Heart right ventricle (tissue), 16 donors: ENCODE results near the gene OR51B2. TPM values are rescaled to one million over a fixed set of nuclear protein-coding genes. Genes with fewer than 3 reads are reported as not detected.

Experiments
- ATAC-seq, 8 donors: fragments of 200-7000 bp; cut with Tn5 transposase; one replicate each; pipeline ENCODE4 v1.9.1; 2020; ENCODE audit warnings: mild to moderate bottlenecking in 8 of 8, moderate library complexity in 8 of 8, moderate number of reproducible peaks in 1 of 8
- DNase-seq, 2 donors: peaks; one replicate each; pipeline ENCODE4 v3.0.0-alpha.2; 2020
- H3K27ac ChIP-seq, 10 donors: fragments of 200-600 bp; sonication (generic) in 2 of 10; one replicate each; pipeline versions ENCODE4 v1.5.0 to v1.8.0; 2020 to 2022; ENCODE audit warnings: mild to moderate bottlenecking in 3 of 10
- H3K27me3 ChIP-seq, 7 donors: fragments of 200-600 bp; one replicate each; pipeline ENCODE4 v1.8.0; 2021 to 2022; ENCODE audit warnings: mild to moderate bottlenecking in 2 of 7
- H3K36me3 ChIP-seq, 9 donors: fragments of 200-600 bp; sonication (generic) in 1 of 9; one replicate each; pipeline versions ENCODE4 v1.5.0 to v1.8.0; 2020 to 2022; ENCODE audit warnings: mild to moderate bottlenecking in 2 of 9
- H3K4me1 ChIP-seq, 9 donors: fragments of 200-600 bp; sonication (generic) in 1 of 9; one replicate each; pipeline versions ENCODE4 v1.5.0 to v1.8.0; 2020 to 2022; ENCODE audit warnings: mild to moderate bottlenecking in 4 of 9
- H3K4me3 ChIP-seq, 10 donors: fragments of 200-600 bp; sonication (generic) in 2 of 10; one replicate each; pipeline versions ENCODE4 v1.5.0 to v1.8.0; 2020 to 2022; ENCODE audit warnings: mild to moderate bottlenecking in 7 of 10, moderate library complexity in 2 of 10
- H3K9me3 ChIP-seq, 11 donors: fragments of 200-600 bp in 10 of 11; sonication (generic) in 2 of 11; one replicate each; pipeline versions ENCODE4 v1.5.0 to v1.8.0; 2013 to 2022; ENCODE audit warnings: mild to moderate bottlenecking in 2 of 11, control low read depth in 1 of 11, moderate library complexity in 1 of 11
- WGBS, 2 donors: extraction: QIAGEN DNeasy Blood & Tissue Kit; methylation state at CpG; one replicate each; pipeline ENCODE4 v1.1.7; 2013; ENCODE audit warnings: inconsistent platforms in 1 of 2; 5-methylcytosine and 5-hydroxymethylcytosine counted together
- intact Hi-C, 10 donors: fragments of 100-400 bp; cut with DNase I; formaldehyde crosslinking; loops; one replicate each; pipeline versions ENCODE4 v1.11.1 to v1.14.2; 2022
- polyA plus RNA-seq, 2 donors: library from polyadenylated mRNA; stranded (reverse); fragments of 200-250 nt; gene quantifications; one replicate each; pipeline ENCODE4 v1.2.3, GENCODE V29; 2013
- total RNA-seq, 10 donors: library from RNA; stranded (reverse); fragmentation: NEBNext Ultra II Directional in 3 of 10; extraction: Animal tissue kit (Norgen Biotek cat#: 25700) in 3 of 10; gene quantifications; one replicate each; pipeline versions ENCODE4 v1.2.1 to v1.2.4, GENCODE V29; 2021 to 2023
- TF ChIP-seq, protein P1 (sequence below), 9 donors: fragments of 200-600 bp; sonication (generic) in 2 of 9; IDR thresholded peaks; one replicate each; pipeline versions ENCODE4 v1.5.0 to v1.8.0; 2021 to 2022; ENCODE audit warnings: antibody characterized with exemption in 9 of 9, mild to moderate bottlenecking in 5 of 9, moderate library complexity in 1 of 9
- donor health status: Arrhythmogenic right ventricular cardiomyopathy.
- donor health status: ischemic (EF 13 %, LVEDD 7.1; RV severe dilation, severe dysfunction).
- donor health status: healthy with polysubstance abuse.
- donor health status: DM: no; HTN: yes; CAD: no.
- donor health status: DM: no; HTN: no; CAD: no.
- donor health status: ischemic (EF 25% LVEDD 6.9; RV normal size, moderate dysfunction).
- donor health status: ischemic (EF 25% LVEDD 5.7; RV mildly dilated, moderate dysfunction).
- donor health status: healthy.
- donor health status: DM: yes; HTN: yes; CAD: no.
- donor health status: Ischemic cardiomyopathy.
- donor health status: ischemic (EF 35%, LVEDD 5.7; RV mildly dilated, moderate dysfunction).
- donor health status: nonischemic (EF 11% LVEDD 7.7; RV severe dilation, severe dysfunction).
- donor health status: DM: yes; HTN: yes; CAD: no.
- donor health status: PGD.
- donor health status: ischemic (EF 29% LVEDD 5.4; RV normal size, mild dysfunction).
- donor health status: nonischemic (EF 23%, LVEDD 6.1; RV moderate dilation, normal function).

OR51B2 gene
- total and polyA plus RNA-seq, 12 donors = not detected

DNA sequence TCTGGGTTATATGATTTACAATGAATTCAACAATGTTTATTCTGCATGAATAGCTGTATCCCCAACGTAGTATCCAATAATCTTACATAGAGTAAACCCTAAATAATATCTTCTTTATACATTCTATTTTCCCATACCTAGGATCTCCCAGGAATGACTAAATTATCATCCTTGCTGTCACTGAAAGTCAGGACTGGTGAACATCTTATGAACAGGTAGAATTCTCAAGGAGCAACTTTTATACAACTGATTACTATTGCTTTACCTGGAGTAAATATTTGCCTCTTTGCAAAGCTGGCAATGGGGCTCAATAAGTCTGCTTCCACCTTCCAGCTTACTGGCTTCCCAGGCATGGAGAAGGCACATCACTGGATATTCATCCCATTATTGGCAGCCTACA, 27.1 kb upstream of the OR51B2 start, which contains the start of gene OR51B6:
OR51B6 (plus strand) TSS at position 301 of the 400 bp plus-strand sequence; CDS start at position 301, 0 bp downstream.
- intact Hi-C loops = no loop called here
- WGBS, 2 donors = 67 to 79% methylated on average over 1 of the region's 1 CpG
- Histone ChIP-seq H3K9me3 (no peaks in the 10 kb centered on the region), H3K27ac (no peak within 1 kb of the TSS), H3K36me3 (no peaks in the 10 kb centered on the region), H3K27me3 (no peaks in the 10 kb centered on the region), H3K4me3 (no peak within 1 kb of the TSS), H3K4me1 (no peaks in the 10 kb centered on the region)
- DNase-seq = no peak
- TF ChIP-seq, protein P1, sequence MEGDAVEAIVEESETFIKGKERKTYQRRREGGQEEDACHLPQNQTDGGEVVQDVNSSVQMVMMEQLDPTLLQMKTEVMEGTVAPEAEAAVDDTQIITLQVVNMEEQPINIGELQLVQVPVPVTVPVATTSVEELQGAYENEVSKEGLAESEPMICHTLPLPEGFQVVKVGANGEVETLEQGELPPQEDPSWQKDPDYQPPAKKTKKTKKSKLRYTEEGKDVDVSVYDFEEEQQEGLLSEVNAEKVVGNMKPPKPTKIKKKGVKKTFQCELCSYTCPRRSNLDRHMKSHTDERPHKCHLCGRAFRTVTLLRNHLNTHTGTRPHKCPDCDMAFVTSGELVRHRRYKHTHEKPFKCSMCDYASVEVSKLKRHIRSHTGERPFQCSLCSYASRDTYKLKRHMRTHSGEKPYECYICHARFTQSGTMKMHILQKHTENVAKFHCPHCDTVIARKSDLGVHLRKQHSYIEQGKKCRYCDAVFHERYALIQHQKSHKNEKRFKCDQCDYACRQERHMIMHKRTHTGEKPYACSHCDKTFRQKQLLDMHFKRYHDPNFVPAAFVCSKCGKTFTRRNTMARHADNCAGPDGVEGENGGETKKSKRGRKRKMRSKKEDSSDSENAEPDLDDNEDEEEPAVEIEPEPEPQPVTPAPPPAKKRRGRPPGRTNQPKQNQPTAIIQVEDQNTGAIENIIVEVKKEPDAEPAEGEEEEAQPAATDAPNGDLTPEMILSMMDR (IDR thresholded peaks at IDR 0.05) = no peak
- no peak for ATAC-seq

DNA sequence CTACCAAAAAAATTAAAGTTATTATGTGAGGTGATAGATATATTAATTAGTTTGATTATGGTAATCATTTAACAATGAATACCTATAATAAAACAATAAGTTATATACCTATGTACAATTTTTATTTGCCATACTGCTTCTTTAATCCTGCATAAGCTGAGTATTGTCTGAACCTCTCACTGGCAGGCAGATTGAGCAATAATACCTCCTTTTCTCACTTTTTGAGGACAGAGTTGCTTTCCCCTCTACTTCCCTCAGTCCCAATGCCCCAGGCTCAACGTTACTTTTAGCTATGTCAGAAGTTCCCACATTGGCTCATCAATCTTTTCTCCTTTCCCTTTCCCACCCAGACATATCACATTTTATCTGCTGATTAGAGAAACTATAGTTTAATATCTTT, 25.5 kb upstream of the OR51B2 start:
- no peaks in the 10 kb centered on the region for H3K9me3 ChIP-seq
- 45 to 48% methylated on average over 1 of the region's 1 CpG for WGBS, 2 donors
- no peaks in the 10 kb centered on the region for H3K27me3 ChIP-seq
- H3K36me3 ChIP-seq = no peaks in the 10 kb centered on the region
- intact Hi-C loops = no loop called here
- H3K27ac ChIP-seq = no peak overlapping the region
- ATAC-seq (no peak), DNase-seq (no peak)
- H3K4me1 ChIP-seq = no peaks in the 10 kb centered on the region
- TF ChIP-seq, protein P1 (IDR thresholded peaks at IDR 0.05) = no peak
- H3K4me3 ChIP-seq = no peak overlapping the region

DNA sequence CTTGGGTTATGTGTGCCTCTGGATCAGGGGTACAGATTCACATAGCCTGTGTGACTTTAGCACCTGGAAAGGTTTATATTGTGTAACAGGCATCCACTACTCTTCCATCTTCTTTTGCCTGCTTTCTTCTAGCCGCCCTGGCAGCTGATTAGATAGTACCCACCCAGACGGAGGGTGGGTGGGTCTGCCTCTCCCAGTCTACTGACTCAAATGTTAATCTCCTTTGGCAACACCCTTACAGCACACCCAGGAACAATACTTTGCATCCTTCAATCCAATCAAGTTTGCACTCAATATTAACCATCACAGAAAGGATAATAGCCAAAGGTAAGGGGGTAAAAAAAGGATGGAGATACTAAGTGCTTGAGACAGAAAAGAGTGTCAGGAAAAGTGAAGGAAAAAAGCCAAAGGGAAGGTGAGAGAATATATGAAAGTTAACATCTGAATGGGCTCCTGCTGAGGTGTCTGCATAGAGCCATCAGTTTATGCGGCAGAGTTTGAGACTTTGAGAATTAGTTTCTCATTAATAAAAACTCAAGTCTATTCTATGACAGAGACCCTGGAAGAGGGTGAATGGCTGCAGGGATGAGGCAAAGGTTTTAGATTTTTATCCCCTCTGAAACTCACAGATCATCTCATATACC, 24.6 kb upstream of the OR51B2 start:
- Histone ChIP-seq H3K9me3 (no peaks in the 10 kb centered on the region), H3K4me1 (no peaks in the 10 kb centered on the region), H3K27me3 (no peaks in the 10 kb centered on the region), H3K36me3 (no peaks in the 10 kb centered on the region), H3K4me3 (no peak overlapping the region), H3K27ac (no peak overlapping the region)
- ATAC-seq (no peak), DNase-seq (no peak)
- 17 to 20% methylated on average over 3 of the region's 3 CpGs for WGBS, 2 donors
- intact Hi-C loops = no loop called here
- TF ChIP-seq, protein P1 (IDR thresholded peaks at IDR 0.05) = no peak

DNA sequence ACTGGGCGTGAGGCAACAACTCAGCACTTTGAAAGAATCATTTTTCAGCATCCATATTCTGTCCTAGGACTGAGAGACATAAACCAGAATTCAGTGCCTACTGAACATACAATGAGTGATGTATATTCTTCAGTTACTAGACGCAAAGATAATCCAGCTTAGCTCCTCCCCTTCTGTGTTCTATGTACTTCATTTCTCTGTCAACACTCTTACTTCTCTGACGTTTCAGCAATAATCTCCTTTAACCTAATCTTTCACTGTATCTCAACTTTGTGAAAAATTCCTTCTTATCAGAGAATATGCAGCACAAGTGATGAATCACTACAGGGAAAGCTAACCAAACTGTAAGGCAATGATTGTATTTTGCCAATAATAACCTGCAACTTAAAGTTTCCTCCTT, 21.7 kb upstream of the OR51B2 start:
- TF ChIP-seq, protein P1 (IDR thresholded peaks at IDR 0.05) = no peak
- Histone ChIP-seq H3K36me3 (no peaks in the 10 kb centered on the region), H3K9me3 (no peaks in the 10 kb centered on the region), H3K4me3 (no peak overlapping the region), H3K27ac (no peak overlapping the region), H3K27me3 (no peaks in the 10 kb centered on the region), H3K4me1 (no peaks in the 10 kb centered on the region)
- intact Hi-C loops = no loop called here
- WGBS, 2 donors = 43 to 49% methylated on average over 3 of the region's 3 CpGs
- no peak for ATAC-seq
- no peak for DNase-seq
